ENCODE data around the gene HCRT.

Gene HCRT

DNA sequence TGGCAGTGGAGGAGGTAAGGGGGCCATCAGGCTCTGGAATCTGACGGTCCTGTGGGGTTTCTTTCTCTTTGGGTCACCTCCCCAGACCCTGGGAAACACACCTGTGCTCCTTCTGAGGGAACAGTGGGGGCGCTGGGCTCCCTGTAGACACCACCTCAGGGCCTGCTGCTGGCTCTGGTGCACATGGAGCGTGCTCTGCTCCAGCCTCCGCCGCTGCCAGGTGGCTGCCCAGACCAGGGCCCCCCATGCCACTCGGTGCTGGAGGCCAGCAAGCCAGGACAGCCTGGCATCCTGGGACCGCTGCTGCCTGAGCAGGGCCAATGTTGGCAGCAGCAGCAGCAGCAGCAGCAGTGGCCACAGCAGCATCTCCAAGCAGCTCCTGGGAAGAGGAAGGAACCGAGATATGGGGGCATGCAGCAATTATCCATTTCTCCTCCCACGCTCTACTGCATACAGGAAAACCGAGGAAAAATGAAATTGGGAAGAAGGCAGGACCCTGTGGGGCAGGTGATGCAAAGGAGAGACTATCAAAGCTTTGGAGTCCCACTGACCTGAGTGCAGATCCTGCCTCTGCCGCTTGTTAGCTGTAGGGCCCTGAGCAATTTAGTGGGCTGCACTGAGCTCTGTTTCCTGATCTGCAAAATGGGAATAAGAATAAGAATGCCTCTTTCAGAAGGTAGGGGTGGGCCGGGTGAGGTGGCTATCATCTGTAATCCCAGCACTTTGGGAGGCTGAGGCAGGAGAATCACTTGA, 8.1 kb upstream of the HCRT start:
- Histone ChIP-seq H3K18ac (ENCODE audit: low read depth in 1 of 2, low read length in 2 of 2) (no peak overlapping the region), H4K91ac (ENCODE audit: low read length) (no peak overlapping the region), H2BK120ac (ENCODE audit: low read depth, low read length) (no peak overlapping the region), H3K4me3 (ENCODE audit: insufficient read depth in 1 of 2, low read depth in 1 of 2, low read length in 2 of 2) (peak overlapping the region in 1 of 2 experiments; percentile 92), H3K9ac (ENCODE audit: low read length) (peak overlapping the region; percentile 92), H3K4me2 (ENCODE audit: low read length, poor library complexity, severe bottlenecking) (no peak overlapping the region), H2BK15ac (ENCODE audit: low read depth, poor library complexity, severe bottlenecking) (no peak overlapping the region), H3K4ac (ENCODE audit: low read depth in 1 of 2, low read length in 2 of 2) (no peak overlapping the region), H3K79me1 (replicated peaks; ENCODE audit: low read length, poor library complexity, severe bottlenecking) (no peaks in the 10 kb centered on the region), H2AFZ (ENCODE audit: low read depth, low read length) (no peak overlapping the region), H3K27ac (ENCODE audit: low read length, poor library complexity, severe bottlenecking) (no peak overlapping the region), H2AK5ac (ENCODE audit: low read length, severe bottlenecking) (no peak overlapping the region), H3K14ac (ENCODE audit: low read length in 2 of 2) (peak overlapping the region in 1 of 2 experiments; percentile 23), H3K36me3 (ENCODE audit: control insufficient read depth in 1 of 2, insufficient read depth in 2 of 2, low read depth in 1 of 2, low read length in 2 of 2) (no peaks in the 10 kb centered on the region), H4K8ac (ENCODE audit: low read length) (peak overlapping the region; percentile 35), H3K9me3 (ENCODE audit: control insufficient read depth, low read length) (no peaks in the 10 kb centered on the region), H3K4me1 (ENCODE audit: control insufficient read depth, insufficient read depth, low read depth, low read length) (peaks cover 6% of the 10 kb centered on the region), H3K23ac (ENCODE audit: low read length in 2 of 2) (no peak overlapping the region), H2BK5ac (ENCODE audit: low read depth, low read length, poor library complexity, severe bottlenecking) (no peak overlapping the region), H3K27me3 (ENCODE audit: control insufficient read depth in 1 of 2, insufficient read depth in 1 of 2, low read length in 2 of 2) (no peaks in the 10 kb centered on the region), H2BK12ac (ENCODE audit: low read length in 2 of 2) (no peak overlapping the region)
- 90% methylated on average over 11 of the region's 12 CpGs for WGBS
- DNase-seq: no peak

- WGBS: 90% methylated on average over 23 of the region's 23 CpGs
- no peaks in the 10 kb centered on the region for H3K9me3 ChIP-seq (ENCODE audit: control insufficient read depth, low read length)
These were observed 7.2 kb upstream of the HCRT start for GRCh38 chr17:42192189-42193126.

DNA sequence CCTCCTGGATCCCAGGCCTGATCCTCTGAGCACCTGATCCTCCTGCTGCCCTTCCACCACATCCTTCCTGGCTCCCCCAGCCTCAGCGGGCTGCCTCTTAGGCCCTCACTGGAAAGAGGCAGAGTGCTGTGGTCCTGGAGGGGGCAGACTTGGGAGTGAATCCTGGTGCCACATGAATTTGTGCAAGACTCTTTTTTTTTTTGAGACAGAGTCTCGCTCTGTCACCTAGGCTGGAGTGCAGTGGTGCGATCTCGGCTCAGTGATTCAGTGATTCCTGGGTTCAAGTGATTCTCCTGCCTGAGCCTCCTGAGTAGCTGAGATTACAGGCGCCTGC, 6.0 kb upstream of the HCRT start:
- Histone ChIP-seq H3K4me3 (ENCODE audit: insufficient read depth in 1 of 2, low read depth in 1 of 2, low read length in 2 of 2) (no peak overlapping the region), H3K9me3 (ENCODE audit: control insufficient read depth, low read length) (no peaks in the 10 kb centered on the region), H3K27ac (ENCODE audit: low read length, poor library complexity, severe bottlenecking) (no peak overlapping the region), H4K91ac (ENCODE audit: low read length) (no peak overlapping the region), H2BK120ac (ENCODE audit: low read depth, low read length) (no peak overlapping the region), H3K23ac (ENCODE audit: low read length in 2 of 2) (no peak overlapping the region), H3K79me1 (replicated peaks; ENCODE audit: low read length, poor library complexity, severe bottlenecking) (no peaks in the 10 kb centered on the region), H3K14ac (ENCODE audit: low read length in 2 of 2) (no peak overlapping the region), H2AFZ (ENCODE audit: low read depth, low read length) (no peak overlapping the region), H3K9ac (ENCODE audit: low read length) (no peak overlapping the region), H4K8ac (ENCODE audit: low read length) (no peak overlapping the region), H2BK15ac (ENCODE audit: low read depth, poor library complexity, severe bottlenecking) (no peak overlapping the region), H2AK5ac (ENCODE audit: low read length, severe bottlenecking) (no peak overlapping the region), H3K4me2 (ENCODE audit: low read length, poor library complexity, severe bottlenecking) (no peak overlapping the region), H3K27me3 (ENCODE audit: control insufficient read depth in 1 of 2, insufficient read depth in 1 of 2, low read length in 2 of 2) (no peaks in the 10 kb centered on the region), H3K18ac (ENCODE audit: low read depth in 1 of 2, low read length in 2 of 2) (no peak overlapping the region), H3K4me1 (ENCODE audit: control insufficient read depth, insufficient read depth, low read depth, low read length) (peaks cover 6% of the 10 kb centered on the region), H2BK12ac (ENCODE audit: low read length in 2 of 2) (no peak overlapping the region), H3K4ac (ENCODE audit: low read depth in 1 of 2, low read length in 2 of 2) (no peak overlapping the region), H2BK5ac (ENCODE audit: low read depth, low read length, poor library complexity, severe bottlenecking) (no peak overlapping the region), H3K36me3 (ENCODE audit: control insufficient read depth in 1 of 2, insufficient read depth in 2 of 2, low read depth in 1 of 2, low read length in 2 of 2) (no peaks in the 10 kb centered on the region)
- no peak for DNase-seq
- 100% methylated on average over 2 of the region's 5 CpGs for WGBS

More at GRCh38 chr17:42192189-42193126, 7.2 kb upstream of the HCRT start:
- H4K8ac ChIP-seq (ENCODE audit: low read length): no peak overlapping the region
- no peak overlapping the region for H2AFZ ChIP-seq (ENCODE audit: low read depth, low read length)
- H2BK12ac ChIP-seq (ENCODE audit: low read length in 2 of 2): no peak overlapping the region
- no peak overlapping the region for H3K9ac ChIP-seq (ENCODE audit: low read length)
- H3K79me1 ChIP-seq (replicated peaks; ENCODE audit: low read length, poor library complexity, severe bottlenecking): no peaks in the 10 kb centered on the region
- no peak overlapping the region for H3K18ac ChIP-seq (ENCODE audit: low read depth in 1 of 2, low read length in 2 of 2)
- no peak overlapping the region for H2BK5ac ChIP-seq (ENCODE audit: low read depth, low read length, poor library complexity, severe bottlenecking)
- no peaks in the 10 kb centered on the region for H3K36me3 ChIP-seq (ENCODE audit: control insufficient read depth in 1 of 2, insufficient read depth in 2 of 2, low read depth in 1 of 2, low read length in 2 of 2)
- H4K91ac ChIP-seq (ENCODE audit: low read length): no peak overlapping the region
- H3K4ac ChIP-seq (ENCODE audit: low read depth in 1 of 2, low read length in 2 of 2): no peak overlapping the region
- H3K4me3 ChIP-seq (ENCODE audit: insufficient read depth in 1 of 2, low read depth in 1 of 2, low read length in 2 of 2): no peak overlapping the region
- no peak for DNase-seq
- no peaks in the 10 kb centered on the region for H3K27me3 ChIP-seq (ENCODE audit: control insufficient read depth in 1 of 2, insufficient read depth in 1 of 2, low read length in 2 of 2)
- H3K4me2 ChIP-seq (ENCODE audit: low read length, poor library complexity, severe bottlenecking): no peak overlapping the region
- no peak overlapping the region for H3K23ac ChIP-seq (ENCODE audit: low read length in 2 of 2)
- no peak overlapping the region for H2AK5ac ChIP-seq (ENCODE audit: low read length, severe bottlenecking)
- no peak overlapping the region for H2BK15ac ChIP-seq (ENCODE audit: low read depth, poor library complexity, severe bottlenecking)
- H3K14ac ChIP-seq (ENCODE audit: low read length in 2 of 2): no peak overlapping the region
- no peak overlapping the region for H2BK120ac ChIP-seq (ENCODE audit: low read depth, low read length)
- peaks cover 6% of the 10 kb centered on the region for H3K4me1 ChIP-seq (ENCODE audit: control insufficient read depth, insufficient read depth, low read depth, low read length)
- H3K27ac ChIP-seq (ENCODE audit: low read length, poor library complexity, severe bottlenecking): no peak overlapping the region

Measured in mesenchymal stem cell (in vitro differentiated cells and primary cell).